PC-3 (cell line): ENCODE measurements around the gene CSNK1E.

Experiments
- EZH2 ChIP-seq: fragments of 300-600 bp; sonication (generic); IDR thresholded peaks from one replicate; pipeline ENCODE4 v1.6.1; 2017; ENCODE audit warnings: antibody characterized with exemption, mild to moderate bottlenecking, low read length; ENCODE audit not compliant: unreplicated experiment
- EZH2phosphoT487 ChIP-seq: fragments of 300-600 bp; sonication (generic); IDR thresholded peaks from 2 replicates; pipeline ENCODE4 v1.6.1; 2018; ENCODE audit warnings: mild to moderate bottlenecking, antibody characterized with exemption, low read length, borderline replicate concordance
- TF ChIP-seq, protein P1 (sequence below): fragments of 300-600 bp; sonication (generic); conservative IDR thresholded peaks from 2 replicates; pipeline ENCODE4 v1.5.1; 2017; ENCODE audit warnings: antibody characterized with exemption, low read depth, mild to moderate bottlenecking, low read length

DNA sequence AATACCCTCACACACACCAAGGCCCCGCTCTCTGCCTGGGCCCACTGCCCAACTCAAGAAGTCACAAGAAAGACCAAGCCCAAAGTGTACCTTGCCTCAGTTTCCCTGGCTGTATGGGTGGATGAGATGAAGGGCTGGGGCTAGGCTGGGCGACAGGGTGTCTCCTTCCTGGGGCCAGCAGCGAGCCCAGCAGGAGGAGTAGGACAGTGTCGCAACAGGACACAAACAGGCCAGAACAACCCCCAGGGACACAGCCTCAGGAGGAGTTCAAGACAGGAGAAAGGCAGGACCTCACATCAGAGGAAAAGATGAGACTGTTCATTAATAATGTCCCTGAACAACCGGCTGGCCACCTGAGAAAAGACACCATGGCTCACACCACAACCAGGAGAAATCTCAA is 13.3 kb downstream of the CSNK1E start:
- TF ChIP-seq, protein P1, sequence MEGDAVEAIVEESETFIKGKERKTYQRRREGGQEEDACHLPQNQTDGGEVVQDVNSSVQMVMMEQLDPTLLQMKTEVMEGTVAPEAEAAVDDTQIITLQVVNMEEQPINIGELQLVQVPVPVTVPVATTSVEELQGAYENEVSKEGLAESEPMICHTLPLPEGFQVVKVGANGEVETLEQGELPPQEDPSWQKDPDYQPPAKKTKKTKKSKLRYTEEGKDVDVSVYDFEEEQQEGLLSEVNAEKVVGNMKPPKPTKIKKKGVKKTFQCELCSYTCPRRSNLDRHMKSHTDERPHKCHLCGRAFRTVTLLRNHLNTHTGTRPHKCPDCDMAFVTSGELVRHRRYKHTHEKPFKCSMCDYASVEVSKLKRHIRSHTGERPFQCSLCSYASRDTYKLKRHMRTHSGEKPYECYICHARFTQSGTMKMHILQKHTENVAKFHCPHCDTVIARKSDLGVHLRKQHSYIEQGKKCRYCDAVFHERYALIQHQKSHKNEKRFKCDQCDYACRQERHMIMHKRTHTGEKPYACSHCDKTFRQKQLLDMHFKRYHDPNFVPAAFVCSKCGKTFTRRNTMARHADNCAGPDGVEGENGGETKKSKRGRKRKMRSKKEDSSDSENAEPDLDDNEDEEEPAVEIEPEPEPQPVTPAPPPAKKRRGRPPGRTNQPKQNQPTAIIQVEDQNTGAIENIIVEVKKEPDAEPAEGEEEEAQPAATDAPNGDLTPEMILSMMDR, result no peak
- TF ChIP-seq EZH2, result no peak
- TF ChIP-seq EZH2phosphoT487, result no peak
